GM12801 (cell line): ENCODE measurements around the gene SLC22A2.

Experiments used
- CTCF ChIP-seq: IDR thresholded peaks from one replicate; pipeline ENCODE4 v1.5.1; 2011; ENCODE audit warnings: control low read depth; ENCODE audit not compliant: insufficient read length; ENCODE audit errors: extremely low read depth

SLC22A2 gene

GRCh38 chr6:160278311-160278710, 19.7 kb upstream of the SLC22A2 start:
- TF ChIP-seq CTCF, result no peak

GRCh38 chr6:160277546-160277945, 18.9 kb upstream of the SLC22A2 start:
- TF ChIP-seq CTCF, result no peak

GRCh38 chr6:160277144-160277543, 18.5 kb upstream of the SLC22A2 start:
- TF ChIP-seq CTCF, result no peak

- TF ChIP-seq CTCF, result no peak
These were observed 17.5 kb upstream of the SLC22A2 start for GRCh38 chr6:160276126-160276525.

- TF ChIP-seq CTCF, result no peak
These were observed 16.9 kb upstream of the SLC22A2 start for GRCh38 chr6:160275511-160276003.

GRCh38 chr6:160274871-160275510, 16.4 kb upstream of the SLC22A2 start:
- no peak for TF ChIP-seq CTCF

- TF ChIP-seq CTCF, result no peak
These were observed 15.1 kb upstream of the SLC22A2 start for GRCh38 chr6:160273750-160274149.

GRCh38 chr6:160273196-160273595, 14.6 kb upstream of the SLC22A2 start:
- TF ChIP-seq CTCF, result no peak
